HG02938 (cell line): ENCODE results near the gene GNS.

Experiments
- ATAC-seq: cut with Tn5 transposase; IDR thresholded peaks from one replicate; pipeline ENCODE4 v1.9.1; 2021; ENCODE audit warnings: mild to moderate bottlenecking, moderate library complexity; ENCODE audit not compliant: unreplicated experiment

The GNS gene

DNA sequence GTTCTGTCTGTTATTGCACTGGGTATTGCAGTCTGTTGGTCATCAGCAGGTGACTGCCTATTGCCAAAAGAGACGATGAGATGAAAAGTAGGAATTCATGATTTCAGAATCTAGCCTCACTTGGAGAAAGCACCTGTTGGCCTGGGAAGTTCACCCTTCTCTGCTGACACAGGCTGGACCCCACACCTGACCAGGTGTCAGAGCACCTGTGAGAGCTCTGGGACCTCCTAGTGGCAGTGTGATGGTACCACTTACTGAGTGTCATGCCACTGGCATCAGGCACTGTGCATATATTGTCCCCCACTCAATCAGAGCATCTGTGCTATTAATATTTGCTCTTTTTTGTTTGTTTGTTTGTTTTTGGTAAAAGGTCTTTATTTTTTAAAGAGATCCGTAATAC lies 81.0 kb downstream of the GNS start:
- ATAC-seq: no peak

DNA sequence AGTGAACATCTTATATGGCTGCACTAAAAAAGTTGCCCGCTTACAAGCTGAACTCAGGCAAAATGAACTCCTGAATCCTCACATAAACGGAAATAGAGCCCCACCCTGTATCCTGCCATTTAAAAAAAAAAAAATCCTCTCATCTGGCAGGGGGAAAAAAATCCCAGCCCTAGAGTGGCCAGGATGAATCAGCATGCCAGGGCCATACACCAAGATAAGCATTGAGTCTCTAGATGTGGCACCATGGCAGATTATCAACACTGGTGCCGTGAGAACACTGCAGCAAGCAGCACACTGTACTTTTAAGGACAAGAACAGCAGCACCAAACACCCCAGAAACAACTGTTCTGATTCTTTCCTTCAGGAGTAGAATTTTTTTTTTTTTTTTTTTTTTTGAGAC lies 83.4 kb downstream of the GNS start:
- ATAC-seq: no peak

DNA sequence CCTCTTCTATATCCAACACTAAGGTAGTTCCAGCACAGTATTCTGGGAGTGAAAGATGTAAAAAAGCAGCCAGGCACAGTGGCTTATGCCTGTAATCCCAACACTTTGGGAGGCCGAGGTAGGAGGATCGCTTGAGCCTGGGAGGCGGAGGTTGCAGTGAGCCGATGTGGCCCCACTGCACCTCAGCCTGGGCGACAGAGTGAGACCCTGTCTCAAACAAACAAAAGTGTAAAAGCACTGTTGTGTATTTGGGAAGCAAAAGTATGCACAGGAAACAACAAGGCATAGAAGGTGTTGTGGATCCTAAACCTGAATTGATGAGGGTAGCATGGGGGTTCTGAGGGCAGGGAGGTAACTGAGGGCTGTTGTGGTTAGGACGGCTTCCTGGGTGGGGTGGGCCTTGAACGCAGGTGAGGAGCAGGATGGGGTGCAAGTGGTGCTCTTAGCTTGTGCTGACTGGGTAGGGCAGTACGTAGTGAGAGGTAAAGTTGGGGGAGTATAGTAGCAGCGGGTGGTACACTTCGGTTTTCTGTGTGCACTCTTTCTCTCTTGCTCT lies 84.8 kb downstream of the GNS start:
- no peak for ATAC-seq

DNA sequence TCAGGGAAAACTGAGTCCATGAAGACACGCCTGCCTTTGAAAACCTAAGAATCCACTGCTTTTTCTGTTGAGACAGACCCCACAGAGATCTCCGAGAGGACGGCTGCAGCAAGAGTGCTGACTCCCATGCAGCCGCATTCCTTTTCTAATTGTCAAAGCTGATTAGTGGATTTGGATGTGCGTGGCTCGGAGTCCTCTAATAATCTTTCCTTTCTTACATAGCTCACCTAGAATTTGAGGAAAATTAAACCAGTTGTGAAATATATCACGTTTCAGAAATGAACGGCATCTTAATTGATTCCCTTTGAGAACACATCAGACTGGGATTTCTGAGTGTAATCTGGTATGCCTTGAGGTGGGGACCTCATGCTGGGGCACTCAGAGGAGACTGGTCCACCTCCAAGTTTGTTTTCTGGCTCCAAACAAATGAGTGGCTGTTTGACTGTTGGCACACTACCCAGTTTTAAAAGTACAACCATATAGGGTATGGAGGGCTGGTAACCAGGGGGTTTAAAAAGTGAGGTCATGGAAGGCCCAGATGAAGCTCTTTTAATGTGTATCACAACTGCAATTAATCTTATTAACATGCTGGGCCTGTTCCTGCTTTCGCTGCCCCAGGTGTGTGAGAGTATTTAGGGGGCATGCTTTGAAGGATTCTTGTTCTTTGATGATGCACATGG lies 85.6 kb downstream of the GNS start:
- ATAC-seq: no peak

GRCh38 chr12:64672925-64673409 lies 86.2 kb downstream of the GNS start:
- no peak for ATAC-seq

- no peak for ATAC-seq
Measured at GRCh38 chr12:64671681-64672080, 87.5 kb downstream of the GNS start.

- ATAC-seq: no peak
Measured at GRCh38 chr12:64670919-64671639, 88.1 kb downstream of the GNS start.

DNA sequence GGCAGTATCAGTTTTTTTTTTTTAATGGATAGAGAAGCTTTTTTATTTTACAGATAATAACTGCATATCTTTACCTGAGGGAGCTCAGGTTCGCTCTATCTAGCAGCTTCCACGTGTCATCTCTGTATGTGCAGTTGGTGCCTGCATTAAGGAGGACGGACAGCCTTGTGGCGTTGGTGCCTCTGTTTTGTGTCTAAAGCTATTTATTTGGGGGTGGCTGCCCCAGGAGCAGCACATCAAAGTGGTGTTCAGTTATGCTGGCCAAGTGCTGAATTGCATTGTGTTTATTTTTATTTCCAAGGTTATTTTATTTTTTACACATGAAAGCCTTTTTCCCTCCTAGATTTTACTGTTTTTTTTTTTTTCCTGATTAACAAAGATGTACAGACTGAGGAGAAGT lies 89.2 kb downstream of the GNS start:
- no peak for ATAC-seq

- ATAC-seq: peak; percentile 71
Measured at GRCh38 chr12:64669270-64669842, 89.8 kb downstream of the GNS start.

DNA sequence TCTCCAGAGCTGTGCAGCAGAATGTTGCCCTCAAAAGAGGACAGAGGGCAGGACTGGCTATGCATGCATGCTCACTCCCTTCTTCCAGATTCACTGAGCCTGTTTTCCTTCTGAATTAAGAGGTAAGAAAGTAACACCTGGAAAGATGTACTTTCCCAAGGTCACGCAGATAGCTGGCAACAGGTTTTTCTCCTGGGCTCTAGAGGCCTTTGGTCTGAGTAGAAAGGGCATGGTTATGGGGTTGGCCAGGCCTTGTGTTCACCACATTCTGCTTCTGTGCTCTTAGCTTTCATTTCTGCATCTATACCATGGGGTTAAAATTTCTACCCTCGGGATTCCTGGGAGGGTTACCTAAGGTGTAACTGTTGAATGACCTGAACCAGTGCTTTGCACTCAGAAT lies 91.4 kb downstream of the GNS start:
- no peak for ATAC-seq

GRCh38 chr12:64666054-64666914 lies 92.9 kb downstream of the GNS start:
- peak; percentile 34 for ATAC-seq

GRCh38 chr12:64665514-64665913 lies 93.7 kb downstream of the GNS start:
- peak; percentile 30 for ATAC-seq
